Upper lobe of left lung (tissue), 4 donors: ENCODE data around the gene SLC19A3.

Experiments used
- CTCF ChIP-seq, 6 experiments: fragments of 450-650 bp in 4 of 6; fragments of 200-600 bp in 2 of 6; sonication (generic) in 2 of 6; IDR thresholded peaks; one replicate each; pipeline ENCODE4 v1.5.1; 2016 to 2019; ENCODE audit warnings: antibody characterized with exemption in 6 of 6
- EP300 ChIP-seq, 4 donors: sonication (generic); formaldehyde crosslinking; IDR thresholded peaks; one replicate each; pipeline ENCODE4 v1.5.1; 2017; ENCODE audit warnings: antibody characterized with exemption in 4 of 4, control low read depth in 2 of 4
- POLR2A ChIP-seq, 4 donors: fragments of 450-650 bp; IDR thresholded peaks; one replicate each; pipeline ENCODE4 v1.5.1; 2016 to 2017; ENCODE audit warnings: antibody characterized with exemption in 4 of 4, mild to moderate bottlenecking in 2 of 4
- POLR2AphosphoS5 ChIP-seq, 2 donors: sonication (generic); formaldehyde crosslinking; IDR thresholded peaks; one replicate each; pipeline ENCODE4 v1.5.1; 2017; ENCODE audit warnings: antibody characterized with exemption in 2 of 2

DNA sequence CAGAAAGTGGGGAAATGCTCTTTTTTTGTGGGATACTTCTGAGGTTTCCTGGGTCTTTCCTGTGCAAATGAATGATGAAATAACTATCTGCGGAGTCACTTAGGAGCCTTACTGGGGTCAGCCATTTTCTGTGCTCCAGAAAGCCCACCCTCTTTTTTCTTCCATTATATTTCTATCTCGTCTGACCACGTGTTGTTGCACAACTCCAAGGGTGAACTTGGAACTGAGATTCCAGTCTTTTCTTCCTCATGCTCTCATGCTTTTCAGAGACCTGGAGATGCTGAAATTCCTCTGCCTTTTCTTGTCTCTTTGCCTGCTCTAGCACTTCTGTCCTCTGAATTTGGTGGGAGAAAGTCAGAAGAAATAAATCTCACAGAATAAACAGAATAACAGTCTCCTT lies 56.0 kb downstream of the SLC19A3 start:
- no peak for TF ChIP-seq CTCF (IDR thresholded peaks at IDR 0.05)
- no peak for TF ChIP-seq POLR2A (IDR thresholded peaks at IDR 0.05)
- no peak for TF ChIP-seq POLR2AphosphoS5 (IDR thresholded peaks at IDR 0.05)
- no peak for TF ChIP-seq EP300 (IDR thresholded peaks at IDR 0.05)
